OCI-LY1 (cell line): Measurements from ENCODE around the gene TROAP.

Experiments used
- H2AFZ ChIP-seq: fragments of 200-600 bp; sonication (generic), shearing (Covaris generic); 2 replicates; pipeline ENCODE4 v1.6.0; 2014; ENCODE audit warnings: antibody characterized with exemption, mild to moderate bottlenecking, low read length
- H3F3A ChIP-seq: fragments of 200-600 bp; sonication (generic), shearing (Covaris generic); 2 replicates; pipeline ENCODE4 v1.6.0; 2014; ENCODE audit warnings: mild to moderate bottlenecking, antibody characterized with exemption, low read length, moderate library complexity; ENCODE audit not compliant: insufficient read depth
- H3K27ac ChIP-seq: fragments of 200-600 bp; sonication (generic); 2 replicates; pipeline ENCODE4 v1.5.1; 2014; ENCODE audit warnings: low read length, mixed run types, mild to moderate bottlenecking, low read depth; ENCODE audit not compliant: poor library complexity, severe bottlenecking
- H3K27me3 ChIP-seq: fragments of 200-600 bp; sonication (generic); 2 replicates; pipeline ENCODE4 v1.6.0; 2014; ENCODE audit warnings: antibody characterized with exemption, mild to moderate bottlenecking, low read length, moderate library complexity; ENCODE audit not compliant: insufficient read depth
- H3K36me3 ChIP-seq: fragments of 200-600 bp; sonication (generic); 2 replicates; pipeline ENCODE4 v1.6.1; 2014; ENCODE audit warnings: mild to moderate bottlenecking, antibody characterized with exemption, low read length, moderate library complexity, mixed read lengths; ENCODE audit not compliant: insufficient read depth
- H3K4me1 ChIP-seq: fragments of 200-600 bp; sonication (generic); 2 replicates; pipeline ENCODE4 v1.5.1; 2014; ENCODE audit warnings: mild to moderate bottlenecking, low read length, moderate library complexity; ENCODE audit not compliant: insufficient read depth, severe bottlenecking
- H3K4me2 ChIP-seq: fragments of 200-600 bp; sonication (generic), shearing (Covaris generic); 2 replicates; pipeline ENCODE4 v1.6.1; 2014; ENCODE audit warnings: low read length
- H3K4me3 ChIP-seq: fragments of 200-600 bp; sonication (generic); 2 replicates; pipeline ENCODE4 v1.5.1; 2014; ENCODE audit warnings: low read length, low read depth, mild to moderate bottlenecking, mixed read lengths; ENCODE audit not compliant: poor library complexity, severe bottlenecking
- H3K79me2 ChIP-seq: fragments of 200-600 bp; shearing (Covaris generic); 2 replicates; pipeline ENCODE4 v1.6.1; 2016; ENCODE audit warnings: mixed run types, low read length, mixed read lengths; ENCODE audit not compliant: insufficient read depth
- H3K9ac ChIP-seq: fragments of 200-600 bp; sonication (generic), shearing (Covaris generic); 2 replicates; pipeline ENCODE4 v1.6.1; 2014; ENCODE audit warnings: mild to moderate bottlenecking, low read length, mixed read lengths
- H3K9me2 ChIP-seq: fragments of 200-600 bp; sonication (generic), shearing (Covaris generic); 2 replicates; pipeline ENCODE4 v1.6.1; 2014; ENCODE audit warnings: low read depth, mild to moderate bottlenecking, low read length, mixed read lengths
- H3K9me3 ChIP-seq: fragments of 200-600 bp; shearing (Covaris generic); 2 replicates; pipeline ENCODE4 v1.6.1; 2014; ENCODE audit warnings: low read length, mixed read lengths
- H4K20me1 ChIP-seq: fragments of 200-600 bp; sonication (generic), shearing (Covaris generic); 2 replicates; pipeline ENCODE4 v1.6.0; 2016; ENCODE audit warnings: mild to moderate bottlenecking, low read length; ENCODE audit not compliant: insufficient read depth
- EZH2 ChIP-seq: fragments of 200-600 bp; sonication (generic), shearing (Covaris generic); IDR thresholded peaks from 2 replicates; pipeline ENCODE4 v1.8.0; 2017; ENCODE audit warnings: borderline replicate concordance, mixed run types, mild to moderate bottlenecking, antibody characterized with exemption, low read length, moderate library complexity, mixed read lengths
- TF ChIP-seq, protein P1 (sequence below): fragments of 200-600 bp; sonication (generic), shearing (Covaris generic); IDR thresholded peaks from 2 replicates; pipeline ENCODE4 v1.5.1; 2017; ENCODE audit warnings: mild to moderate bottlenecking, antibody characterized with exemption, low read length, moderate library complexity, mixed read lengths

The TROAP gene

DNA sequence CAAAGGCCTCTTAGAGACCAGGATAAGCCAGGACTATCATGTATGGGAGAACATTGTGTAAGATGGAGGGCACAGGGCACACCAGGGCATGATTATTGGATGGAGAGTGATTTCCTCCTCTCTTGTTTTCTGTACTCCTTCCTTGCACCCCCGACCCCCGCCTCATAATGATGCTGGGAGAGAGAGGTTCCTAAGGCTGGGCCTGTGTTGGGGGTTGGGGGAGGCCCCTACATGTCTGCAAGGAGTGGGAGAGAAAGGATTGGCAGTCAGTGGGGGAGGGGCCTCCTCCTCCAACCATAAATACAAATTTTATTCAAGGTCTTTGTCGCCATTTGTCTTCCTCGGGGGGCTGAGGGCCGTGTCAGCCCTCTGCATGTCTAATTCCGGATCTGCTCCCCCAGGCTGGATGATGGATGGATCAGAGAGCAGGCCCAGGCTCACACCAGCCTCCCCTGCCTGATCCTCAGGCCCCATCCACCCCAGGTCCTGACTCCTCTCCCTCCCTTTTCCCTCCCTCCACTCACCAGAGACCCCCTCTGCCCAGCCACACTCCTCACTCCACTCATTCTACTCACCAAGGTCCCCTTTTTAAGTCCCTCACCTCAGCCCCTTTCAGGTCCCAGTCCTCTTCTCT lies 15.9 kb downstream of the TROAP start:
- TF ChIP-seq EZH2, result no peak
- TF ChIP-seq, protein P1, sequence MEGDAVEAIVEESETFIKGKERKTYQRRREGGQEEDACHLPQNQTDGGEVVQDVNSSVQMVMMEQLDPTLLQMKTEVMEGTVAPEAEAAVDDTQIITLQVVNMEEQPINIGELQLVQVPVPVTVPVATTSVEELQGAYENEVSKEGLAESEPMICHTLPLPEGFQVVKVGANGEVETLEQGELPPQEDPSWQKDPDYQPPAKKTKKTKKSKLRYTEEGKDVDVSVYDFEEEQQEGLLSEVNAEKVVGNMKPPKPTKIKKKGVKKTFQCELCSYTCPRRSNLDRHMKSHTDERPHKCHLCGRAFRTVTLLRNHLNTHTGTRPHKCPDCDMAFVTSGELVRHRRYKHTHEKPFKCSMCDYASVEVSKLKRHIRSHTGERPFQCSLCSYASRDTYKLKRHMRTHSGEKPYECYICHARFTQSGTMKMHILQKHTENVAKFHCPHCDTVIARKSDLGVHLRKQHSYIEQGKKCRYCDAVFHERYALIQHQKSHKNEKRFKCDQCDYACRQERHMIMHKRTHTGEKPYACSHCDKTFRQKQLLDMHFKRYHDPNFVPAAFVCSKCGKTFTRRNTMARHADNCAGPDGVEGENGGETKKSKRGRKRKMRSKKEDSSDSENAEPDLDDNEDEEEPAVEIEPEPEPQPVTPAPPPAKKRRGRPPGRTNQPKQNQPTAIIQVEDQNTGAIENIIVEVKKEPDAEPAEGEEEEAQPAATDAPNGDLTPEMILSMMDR, result no peak
- H3F3A ChIP-seq, result no peaks in the 10 kb centered on the region
- no peak overlapping the region for H2AFZ ChIP-seq
- H3K4me3 ChIP-seq, result no peak overlapping the region
- peaks cover 16% of the 10 kb centered on the region for H3K4me1 ChIP-seq
- H3K27ac ChIP-seq, result no peak overlapping the region
- H3K36me3 ChIP-seq, result no peaks in the 10 kb centered on the region
- H4K20me1 ChIP-seq, result no peaks in the 10 kb centered on the region
- H3K79me2 ChIP-seq, result no peaks in the 10 kb centered on the region
- H3K4me2 ChIP-seq, result no peak overlapping the region
- H3K9ac ChIP-seq, result no peak overlapping the region
- H3K9me2 ChIP-seq, result no peaks in the 10 kb centered on the region
- H3K9me3 ChIP-seq, result no peaks in the 10 kb centered on the region
- no peaks in the 10 kb centered on the region for H3K27me3 ChIP-seq

DNA sequence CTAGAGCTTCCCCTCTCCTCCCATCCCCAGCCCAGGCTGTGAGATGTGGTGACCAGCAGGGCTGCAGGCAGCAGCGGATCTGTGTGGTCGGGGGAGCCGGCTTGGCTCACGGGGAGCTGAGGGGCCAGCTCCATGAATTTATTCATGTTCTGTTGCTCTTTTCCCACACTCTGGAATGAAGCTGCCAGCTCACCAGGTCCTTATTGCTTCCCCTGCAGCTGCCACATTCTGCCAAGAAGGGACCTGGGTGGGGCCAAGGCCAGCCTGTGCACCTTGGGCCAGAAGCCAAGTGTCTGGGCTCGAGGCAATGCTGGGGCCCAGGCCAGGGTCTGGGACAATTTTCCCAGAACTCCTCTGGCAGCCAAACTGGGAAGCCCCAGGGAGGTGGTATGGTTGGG lies 16.4 kb downstream of the TROAP start:
- Histone ChIP-seq H3K4me3 (no peak overlapping the region), H3K9me3 (no peaks in the 10 kb centered on the region), H3K79me2 (no peaks in the 10 kb centered on the region), H3K4me1 (peaks cover 16% of the 10 kb centered on the region), H3K4me2 (no peak overlapping the region), H3K36me3 (no peaks in the 10 kb centered on the region), H3K9me2 (no peaks in the 10 kb centered on the region), H4K20me1 (no peaks in the 10 kb centered on the region), H3K27ac (no peak overlapping the region), H2AFZ (no peak overlapping the region), H3K9ac (no peak overlapping the region), H3F3A (no peaks in the 10 kb centered on the region), H3K27me3 (no peaks in the 10 kb centered on the region)
- TF ChIP-seq EZH2, result no peak
- TF ChIP-seq, protein P1, result no peak

DNA sequence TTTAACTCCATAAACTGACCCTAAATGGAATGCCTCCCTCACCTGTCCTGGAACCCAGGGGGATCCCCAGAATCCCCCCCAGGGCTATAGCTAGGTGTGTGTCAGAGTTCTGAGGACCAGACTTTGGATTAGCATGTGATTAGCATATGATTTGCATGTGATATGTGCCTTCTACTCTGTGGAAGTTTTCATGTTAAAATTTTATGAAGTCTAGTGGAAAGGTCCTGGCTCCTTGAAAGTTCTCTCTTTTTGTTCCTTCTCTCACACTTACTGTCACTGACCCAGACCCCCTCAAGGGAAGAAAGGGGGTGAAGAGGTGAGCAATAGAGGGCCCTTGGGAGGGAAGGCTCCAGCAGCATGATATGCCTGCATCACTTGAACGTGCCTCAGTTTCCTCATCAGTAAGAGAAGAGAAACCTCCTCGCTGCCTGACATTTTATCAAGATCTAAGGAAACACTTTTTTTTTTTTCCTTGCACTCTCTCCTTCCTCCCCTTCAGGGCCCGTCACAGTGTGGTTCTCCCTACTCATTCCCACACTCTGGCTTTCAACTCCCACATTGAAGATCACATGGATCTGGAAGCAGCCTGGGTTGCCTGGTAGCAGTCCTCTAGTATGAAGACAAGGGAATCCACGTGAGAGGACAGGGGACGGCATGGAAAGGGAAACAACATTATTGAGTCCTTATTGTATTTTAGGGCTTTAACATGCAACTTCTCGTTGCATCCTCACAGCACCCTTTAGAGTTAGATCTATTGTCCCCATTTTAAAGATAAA lies 17.2 kb downstream of the TROAP start:
- Histone ChIP-seq H3K27ac (no peak overlapping the region), H3K4me2 (no peak overlapping the region), H3K27me3 (no peaks in the 10 kb centered on the region), H4K20me1 (no peaks in the 10 kb centered on the region), H3K4me3 (no peak overlapping the region), H3K4me1 (peaks cover 16% of the 10 kb centered on the region), H3K9ac (no peak overlapping the region), H3K9me3 (no peaks in the 10 kb centered on the region), H2AFZ (no peak overlapping the region), H3K36me3 (no peaks in the 10 kb centered on the region), H3F3A (no peaks in the 10 kb centered on the region), H3K79me2 (no peaks in the 10 kb centered on the region), H3K9me2 (no peaks in the 10 kb centered on the region)
- TF ChIP-seq, protein P1, result no peak
